IMR-90 (cell line): ENCODE data around the gene CETP. TPM values are rescaled to one million over a fixed set of nuclear protein-coding genes. Genes with fewer than 3 reads are reported as not detected.
A peak's percentile ranks its signal among the peaks of the same experiment; 100 is the strongest.
"Not testable (repeated sequence)": the region's sequence is repeated elsewhere in the genome, so short reads cannot be mapped to it uniquely, and the experiment has no call there.

Experiments
- ATAC-seq: fragments of 200-7000 bp; cut with Tn5 transposase; 2 replicates; pipeline ENCODE4 v1.9.1; 2020; ENCODE audit warnings: low read depth, mild to moderate bottlenecking, moderate library complexity
- BruUV-seq: library from RNA; stranded (reverse); fragments of 400-500 nt; replicated peaks from 2 replicates; lab custom pipeline; 2021; lab: Mats Ljungman, UMichigan
- CTCF ChIA-PET: fragments of 300-600 bp; formaldehyde crosslinking; extraction: SDS; loops from one replicate; lab custom pipeline; 2021; ENCODE audit warnings: antibody characterized with exemption; lab: Yijun Ruan, JAX
- POLR2A ChIA-PET: fragments of 300-600 bp; sonication (Branson Sonifier 250); formaldehyde crosslinking; loops from one replicate; lab custom pipeline; 2022; ENCODE audit warnings: antibody characterized with exemption; ENCODE audit not compliant: unreplicated experiment; lab: Charles Lee
- DNase-seq: peaks from one replicate; pipeline ENCODE4 v3.0.0; 2013
- H2AFZ ChIP-seq: replicated peaks from 2 replicates; pipeline ENCODE3; 2013; ENCODE audit warnings: low read length, mild to moderate bottlenecking; ENCODE audit not compliant: poor library complexity
- H2AK5ac ChIP-seq: 2 replicates; pipeline ENCODE4 v1.6.1; 2013; ENCODE audit warnings: low read depth, low read length, inconsistent platforms
- H2AK9ac ChIP-seq: replicated peaks from 2 replicates; pipeline ENCODE3; 2013; ENCODE audit warnings: mild to moderate bottlenecking, low read depth, low read length, moderate library complexity; ENCODE audit not compliant: poor library complexity
- H2BK120ac ChIP-seq: 2 replicates; pipeline ENCODE4 v1.6.1; 2013; ENCODE audit warnings: low read depth, low read length, inconsistent platforms
- H2BK15ac ChIP-seq: 3 replicates; pipeline ENCODE4 v1.6.1; 2013; ENCODE audit warnings: low read depth, low read length, inconsistent platforms
- H2BK20ac ChIP-seq: 2 replicates; pipeline ENCODE4 v1.6.1; 2013; ENCODE audit warnings: low read depth, mild to moderate bottlenecking, inconsistent platforms, low read length, moderate library complexity
- H2BK5ac ChIP-seq: 2 replicates; pipeline ENCODE4 v1.6.1; 2013; ENCODE audit warnings: mild to moderate bottlenecking, low read depth, low read length, inconsistent platforms; ENCODE audit not compliant: poor library complexity, severe bottlenecking
- H3K14ac ChIP-seq: replicated peaks from 2 replicates; pipeline ENCODE4 v1.6.1; 2013; ENCODE audit warnings: low read depth, low read length, inconsistent platforms
- H3K18ac ChIP-seq: 2 replicates; pipeline ENCODE4 v1.6.1; 2013; ENCODE audit warnings: low read depth, low read length, control low read depth
- H3K23ac ChIP-seq: 2 replicates; pipeline ENCODE4 v1.6.1; 2013; ENCODE audit warnings: low read depth, low read length, inconsistent platforms
- H3K27ac ChIP-seq: 2 replicates; pipeline ENCODE4 v1.5.1; 2013; ENCODE audit warnings: mild to moderate bottlenecking, control low read depth, low read length; ENCODE audit not compliant: insufficient read depth
- H3K27me3 ChIP-seq: 2 replicates; pipeline ENCODE4 v1.6.1; 2013; ENCODE audit warnings: low read length; ENCODE audit not compliant: control insufficient read depth, insufficient read depth
- H3K36me3 ChIP-seq: 2 replicates; pipeline ENCODE4 v1.6.1; 2013; ENCODE audit warnings: low read length, mixed read lengths; ENCODE audit not compliant: control insufficient read depth, insufficient read depth
- H3K4ac ChIP-seq: 2 replicates; pipeline ENCODE4 v1.6.1; 2013; ENCODE audit warnings: low read depth, low read length, inconsistent platforms
- H3K4me1 ChIP-seq: 2 replicates; pipeline ENCODE4 v1.6.1; 2013; ENCODE audit warnings: low read length, mixed read lengths; ENCODE audit not compliant: control insufficient read depth, insufficient read depth
- H3K4me2 ChIP-seq: 2 replicates; pipeline ENCODE4 v1.6.1; 2013; ENCODE audit warnings: low read depth, mild to moderate bottlenecking, control low read depth, low read length, moderate library complexity
- H3K4me3 ChIP-seq: 2 replicates; pipeline ENCODE4 v1.5.1; 2013; ENCODE audit warnings: low read depth, mild to moderate bottlenecking, control low read depth, low read length, moderate library complexity; ENCODE audit not compliant: insufficient read depth
- H3K56ac ChIP-seq: 2 replicates; pipeline ENCODE4 v1.6.1; 2013; ENCODE audit warnings: low read length, inconsistent platforms; ENCODE audit not compliant: insufficient read depth; ENCODE audit errors: extremely low read depth
- H3K79me1 ChIP-seq, 2 experiments: 2 replicates each; pipeline ENCODE4 v1.6.1; 2013; ENCODE audit warnings: low read length in 2 of 2, inconsistent platforms in 1 of 2, low read depth in 1 of 2
- H3K9ac ChIP-seq: 2 replicates; pipeline ENCODE4 v1.6.1; 2013; ENCODE audit warnings: low read depth, low read length, control low read depth
- H3K9me1 ChIP-seq: 2 replicates; pipeline ENCODE4 v1.6.1; 2013; ENCODE audit warnings: low read length, inconsistent platforms; ENCODE audit not compliant: insufficient read depth
- H3K9me3 ChIP-seq: 2 replicates; pipeline ENCODE4 v1.6.1; 2013; ENCODE audit warnings: low read length; ENCODE audit not compliant: control insufficient read depth, insufficient read depth
- H4K20me1 ChIP-seq: 2 replicates; pipeline ENCODE4 v1.6.1; 2013; ENCODE audit warnings: low read length, inconsistent platforms; ENCODE audit not compliant: insufficient read depth
- H4K5ac ChIP-seq: 2 replicates; pipeline ENCODE4 v1.6.1; 2013; ENCODE audit warnings: mild to moderate bottlenecking, low read depth, low read length, control low read depth
- H4K8ac ChIP-seq, 2 experiments: 2 replicates each; pipeline ENCODE4 v1.6.1; 2013; ENCODE audit warnings: low read depth in 2 of 2, low read length in 2 of 2, control low read depth in 1 of 2, inconsistent platforms in 1 of 2
- H4K91ac ChIP-seq: 2 replicates; pipeline ENCODE4 v1.6.1; 2013; ENCODE audit warnings: low read depth, low read length, inconsistent platforms; ENCODE audit not compliant: insufficient read depth
- BHLHE40 ChIP-seq: fragments of 150-350 bp; IDR thresholded peaks from 2 replicates; pipeline ENCODE4 v1.6.1; 2016; ENCODE audit warnings: mild to moderate bottlenecking, low read depth, low read length
- CEBPB ChIP-seq: IDR thresholded peaks from 2 replicates; pipeline ENCODE4 v1.6.1; 2012; ENCODE audit warnings: low read depth, low read length, improper control_type of control experiment
- CHD1 ChIP-seq: IDR thresholded peaks from 2 replicates; pipeline ENCODE4 v1.6.1; 2012; ENCODE audit warnings: low read depth, low read length, improper control_type of control experiment
- MAFK ChIP-seq: IDR thresholded peaks from 2 replicates; pipeline ENCODE4 v1.6.1; 2012; ENCODE audit warnings: low read depth, low read length, improper control_type of control experiment
- MXI1 ChIP-seq: IDR thresholded peaks from 2 replicates; pipeline ENCODE4 v1.6.1; 2012; ENCODE audit warnings: low read depth, mild to moderate bottlenecking, low read length, moderate library complexity, borderline replicate concordance
- POLR2A ChIP-seq: IDR thresholded peaks from 2 replicates; pipeline ENCODE4 v1.6.1; 2012; ENCODE audit warnings: mild to moderate bottlenecking, low read depth, low read length
- RAD21 ChIP-seq: IDR thresholded peaks from 2 replicates; pipeline ENCODE4 v1.6.1; 2012; ENCODE audit warnings: low read length, improper control_type of control experiment
- WGBS, 2 experiments: methylation state at CpG; one replicate each; pipeline versions ENCODE4 v1.1.5 to v1.1.7; 2013; ENCODE audit warnings: missing lambda C conversion rate in 2 of 2; ENCODE audit not compliant: insufficient read length in 1 of 2; ENCODE audit errors: extremely low coverage in 2 of 2; 5-methylcytosine and 5-hydroxymethylcytosine counted together
- dilution Hi-C: fragments of 300-500 bp; cut with HindIII; formaldehyde crosslinking; loops from one replicate; pipeline ENCODE4 v1.14.3; 2018; ENCODE audit warnings: low sequenced_read_pairs; ENCODE audit not compliant: unreplicated experiment
- in situ Hi-C: fragments of 300-500 bp; cut with MboI; formaldehyde crosslinking; loops from 3 replicates; pipeline ENCODE4 v1.14.3; 2019; ENCODE audit warnings: low sequenced_read_pairs, inconsistent platforms, mixed read lengths
- intact Hi-C: fragments of 100-400 bp; cut with micrococcal nuclease; formaldehyde crosslinking; loops from 2 replicates; pipeline ENCODE4 v1.10.0; 2022
- polyA plus RNA-seq, 3 experiments: library from polyadenylated mRNA; depleted of rRNA; stranded (reverse); fragments of >200 nt; gene quantifications; 2 replicates each; pipeline ENCODE4 v1.2.3, GENCODE V29; 2012; ENCODE audit warnings: low replicate concordance in 1 of 3
- total RNA-seq: library from RNA; depleted of rRNA; stranded (reverse); fragments of >200 nt; gene quantifications from 2 replicates; pipeline ENCODE4 v1.2.3, GENCODE V29; 2012

CETP gene
- total and polyA plus RNA-seq, 2 of the 4 experiments (the other 2 are of a cell fraction) = not detected

DNA sequence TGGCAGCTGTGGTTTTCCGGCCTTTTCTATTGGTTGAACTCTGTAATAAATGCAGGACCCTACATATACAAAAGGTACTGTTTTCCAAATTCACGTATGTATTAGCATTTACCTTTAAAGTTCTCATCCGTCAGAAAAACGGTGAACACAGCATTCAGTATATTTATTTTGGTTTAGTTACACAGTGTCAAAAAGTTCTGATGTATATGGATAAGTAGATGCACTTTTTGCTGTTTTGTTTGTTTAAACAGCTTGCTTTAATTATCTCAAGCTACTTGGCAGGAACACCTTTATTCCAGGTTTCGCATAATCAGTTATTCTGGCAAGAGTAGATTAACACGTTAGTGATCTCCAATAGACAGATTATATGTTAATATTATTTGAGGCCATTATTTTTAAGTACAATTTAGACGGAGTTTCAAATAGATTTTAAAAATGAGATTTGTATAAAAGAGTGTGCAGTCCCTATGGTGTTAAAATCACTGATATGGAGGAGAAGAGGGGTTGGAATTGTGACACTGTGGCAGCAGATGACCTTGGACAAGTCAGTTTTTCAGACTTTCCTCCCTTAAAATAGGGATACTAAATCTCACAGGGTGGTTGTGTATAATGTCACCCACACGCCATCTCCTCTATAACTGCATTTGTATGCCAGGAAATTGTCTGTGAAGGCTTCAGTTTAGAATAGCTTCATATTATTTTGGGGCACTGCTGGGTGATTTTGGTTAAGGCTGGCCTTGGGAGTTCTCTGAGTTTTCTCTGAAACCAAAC lies 27.7 kb upstream of the CETP start:
- POLR2A ChIA-PET = interaction anchor here (0.7 kb wide), 1 partner anchor 209 kb away, joined by 6 read pairs; no protein-coding TSS in a partner anchor
- Histone ChIP-seq H4K8ac (no peak overlapping the region), H3K56ac (no peak overlapping the region), H3K9me1 (peaks cover 11% of the 10 kb centered on the region), H2AK5ac (no peak overlapping the region), H4K20me1 (peaks cover 59% of the 10 kb centered on the region), H3K9me3 (no peaks in the 10 kb centered on the region), H2BK5ac (no peak overlapping the region), H3K18ac (no peak overlapping the region), H3K9ac (peak overlapping the region; percentile 66; the same call in 1 of the 2 replicates), H2BK120ac (no peak overlapping the region), H3K27me3 (no peaks in the 10 kb centered on the region), H2AK9ac (no peak overlapping the region), H3K79me1 (peaks cover 18 to 47% of the 10 kb centered on the region in 2 experiments), H2BK15ac (no peak overlapping the region), H3K4me1 (peaks cover 8% of the 10 kb centered on the region), H4K91ac (no peak overlapping the region), H3K4me3 (peak overlapping the region; percentile 63), H2BK20ac (no peak overlapping the region), H3K4me2 (peak overlapping the region; percentile 94), H2AFZ (no peak overlapping the region), H3K27ac (no peak overlapping the region), H3K36me3 (peaks cover 26% of the 10 kb centered on the region), H3K23ac (peak overlapping the region; percentile 10; the same call in 1 of the 2 replicates), H4K5ac (no peak overlapping the region), H3K4ac (no peak overlapping the region), H3K14ac (peak overlapping the region; percentile 31; the same call in 1 of the 2 replicates)
- in situ Hi-C loops = no loop called here
- CTCF ChIA-PET = interaction anchor here (1.3 kb wide), 1 partner anchor 16 kb away, joined by 4 read pairs; no protein-coding TSS in a partner anchor
- no TSS peak for BruUV-seq
- TF ChIP-seq RAD21 = no peak
- TF ChIP-seq CEBPB = no peak
- no peak for TF ChIP-seq POLR2A
- no peak for TF ChIP-seq MAFK
- TF ChIP-seq MXI1 = no peak
- TF ChIP-seq CHD1 = no peak
- no peak for TF ChIP-seq BHLHE40
- no CpG with 5 or more reads among the region's 8 CpGs for WGBS, 2 experiments
- DNase-seq (no peak), ATAC-seq (no peak)
- dilution Hi-C loops = no loop called here
- intact Hi-C loops = no loop called here

DNA sequence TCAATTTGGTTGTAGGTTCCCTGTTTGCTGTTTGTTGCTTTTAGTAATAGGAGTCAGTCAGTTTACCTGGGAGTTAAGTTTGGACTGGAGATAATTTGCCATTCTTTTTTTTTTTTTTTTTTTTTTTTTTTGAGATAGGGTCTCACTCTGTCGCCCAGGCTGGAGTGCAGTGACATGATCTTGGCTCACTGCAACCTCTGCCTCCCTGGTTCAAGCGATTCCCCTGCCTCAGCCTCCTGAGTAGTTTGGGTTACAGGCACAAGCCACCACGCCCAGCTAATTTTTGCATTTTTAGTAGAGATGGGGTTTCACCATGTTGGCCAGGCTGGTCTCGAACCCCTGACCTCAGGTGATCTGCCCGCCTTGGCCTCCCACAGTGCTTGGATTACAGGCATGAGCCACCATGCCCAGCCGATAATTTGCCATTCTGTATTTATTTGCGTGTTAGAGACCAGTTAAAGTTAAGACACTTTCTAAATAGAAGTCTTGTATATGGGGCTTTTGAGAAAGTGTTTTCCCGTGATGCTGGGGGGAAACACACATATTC lies 27.1 kb upstream of the CETP start:
- dilution Hi-C loops, H3K9ac ChIP-seq: not testable (repeated sequence)
- POLR2A ChIA-PET = interaction anchor here (0.7 kb wide), 1 partner anchor 210 kb away, joined by 6 read pairs; no protein-coding TSS in a partner anchor

More for the DNA sequence above, 27.1 kb upstream of the CETP start:
- H3K56ac ChIP-seq, H2BK20ac ChIP-seq, H4K5ac ChIP-seq, intact Hi-C loops, ATAC-seq, H2AK5ac ChIP-seq, H3K27ac ChIP-seq, H2BK5ac ChIP-seq, BruUV-seq, H3K27me3 ChIP-seq, in situ Hi-C loops, CTCF ChIA-PET, H3K9me3 ChIP-seq, H2AK9ac ChIP-seq, H2BK120ac ChIP-seq, H3K18ac ChIP-seq, H4K91ac ChIP-seq, H3K4ac ChIP-seq, H3K14ac ChIP-seq, H2BK15ac ChIP-seq, H2AFZ ChIP-seq, H3K4me1 ChIP-seq, H4K8ac ChIP-seq, DNase-seq: not testable (repeated sequence)
- H3K9me1 ChIP-seq = peaks cover 11% of the 10 kb centered on the region
- peaks cover 22 to 52% of the 10 kb centered on the region in 2 experiments for H3K79me1 ChIP-seq
- peaks cover 64% of the 10 kb centered on the region for H4K20me1 ChIP-seq
- peak overlapping the region; percentile 94 for H3K4me2 ChIP-seq
- peaks cover 29% of the 10 kb centered on the region for H3K36me3 ChIP-seq
- H3K4me3 ChIP-seq = peak overlapping the region; percentile 63; the same call in 1 of the 2 replicates
- H3K23ac ChIP-seq = peak overlapping the region; percentile 10; the same call in 1 of the 2 replicates
- WGBS, 2 experiments = no CpG with 5 or more reads among the region's 8 CpGs
